DMS114 treated with DMSO at 0.1 percent for 48 hours (cell line): ENCODE data around the gene ZNF581.

Experiments used
- DNase-seq: peaks from one replicate; lab custom pipeline; 2025; ENCODE audit not compliant: unreplicated experiment; lab: John Stamatoyannopoulos, UW

Gene ZNF581

GRCh38 chr19:55611300-55611982 is 32.0 kb upstream of the ZNF581 start:
- DNase-seq, result no peak

GRCh38 chr19:55611983-55612645 is 31.3 kb upstream of the ZNF581 start:
- no peak for DNase-seq

- DNase-seq, result no peak
Observed at GRCh38 chr19:55613396-55613795, 30.1 kb upstream of the ZNF581 start.

GRCh38 chr19:55613930-55614710 is 29.3 kb upstream of the ZNF581 start:
- DNase-seq, result no peak

- no peak for DNase-seq
Observed at GRCh38 chr19:55614711-55615542, 28.5 kb upstream of the ZNF581 start.

GRCh38 chr19:55615543-55616394 is 27.7 kb upstream of the ZNF581 start:
- DNase-seq, result no peak

GRCh38 chr19:55616395-55616875 is 27.0 kb upstream of the ZNF581 start:
- no peak for DNase-seq

- no peak for DNase-seq
Observed at GRCh38 chr19:55617426-55617825, 26.0 kb upstream of the ZNF581 start.

GRCh38 chr19:55618426-55618825 is 25.0 kb upstream of the ZNF581 start:
- DNase-seq, result no peak

GRCh38 chr19:55619286-55619685 is 24.2 kb upstream of the ZNF581 start:
- no peak for DNase-seq

- no peak for DNase-seq
Observed at GRCh38 chr19:55620410-55621204, 22.8 kb upstream of the ZNF581 start.

GRCh38 chr19:55621205-55621672 is 22.2 kb upstream of the ZNF581 start:
- no peak for DNase-seq

- no peak for DNase-seq
Observed at GRCh38 chr19:55621673-55622231, 21.7 kb upstream of the ZNF581 start.

GRCh38 chr19:55622242-55622969 is 21.0 kb upstream of the ZNF581 start:
- DNase-seq, result no peak

- DNase-seq, result no peak
Observed at GRCh38 chr19:55623130-55623529, 20.3 kb upstream of the ZNF581 start.

- DNase-seq, result no peak
Observed at GRCh38 chr19:55623561-55623960, 19.9 kb upstream of the ZNF581 start.

- DNase-seq, result peak; percentile 83
Observed at GRCh38 chr19:55624109-55625003, 19.1 kb upstream of the ZNF581 start, which contains the start of gene ZNF784. Gene ZNF784 (minus strand): TSS chr19:55624566. CDS start chr19:55624561, 5 bp downstream.
